ENCODE data around the gene TAS1R3. TPM values are rescaled to one million over a fixed set of nuclear protein-coding genes. Genes with fewer than 3 reads are reported as not detected.

TAS1R3 gene
- total and polyA plus RNA-seq, 2 donors (not counting 1 experiment from before 2014, with no cell fraction given) = 4.1 to 11.7 TPM

DNA sequence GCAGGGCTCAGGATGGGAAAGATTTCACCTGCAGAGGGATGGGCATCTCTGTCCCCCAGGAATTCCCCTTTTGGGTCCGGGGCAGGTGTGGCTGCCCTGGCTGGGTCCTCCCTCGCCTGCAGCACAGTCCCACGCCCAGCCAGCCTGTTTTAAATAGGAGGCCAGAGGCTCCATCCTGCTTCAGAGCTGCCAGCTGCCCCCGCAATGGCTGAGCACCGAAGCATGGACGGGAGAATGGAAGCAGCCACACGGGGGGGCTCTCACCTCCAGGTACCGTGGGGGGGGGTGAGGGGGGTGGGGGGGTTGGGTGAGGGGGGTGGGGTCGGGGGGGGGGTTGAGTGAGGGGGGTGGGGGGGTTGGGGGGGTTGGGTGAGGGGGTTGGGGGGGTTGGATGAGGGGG is 47.3 kb upstream of the TAS1R3 start:
- intact Hi-C loops (cut with micrococcal nuclease) = no loop called here
- H3K4me1 Mint-ChIP-seq = peaks cover 3% of the 10 kb centered on the region
- H3K27ac ChIP-seq (ENCODE audit: low read length in 2 of 2) = no peak overlapping the region
- no peaks in the 10 kb centered on the region for H3K9me3 ChIP-seq (ENCODE audit: control extremely low read depth in 1 of 3, control insufficient read depth in 2 of 3, insufficient read depth in 1 of 3, low read length in 2 of 3)
- no peaks in the 10 kb centered on the region for H3K36me3 ChIP-seq (replicated peaks in 1 of 2; ENCODE audit: control extremely low read depth in 1 of 2, control insufficient read depth in 1 of 2, extremely low read depth in 1 of 2, insufficient read depth in 2 of 2, low read length in 1 of 2)
- H2AFZ ChIP-seq (ENCODE audit: insufficient read depth, low read depth, low read length, poor library complexity, severe bottlenecking) = no peak overlapping the region
- WGBS (ENCODE audit: insufficient coverage) = 10% methylated on average over 3 of the region's 9 CpGs
- no peak overlapping the region for H3K27ac Mint-ChIP-seq
- H3K27me3 Mint-ChIP-seq = no peaks in the 10 kb centered on the region
- no peak for ATAC-seq (ENCODE audit: low read depth)
- CTCF ChIA-PET = interaction anchor here (1.8 kb wide), 1 partner anchor 8 kb away, joined by 3 read pairs; no protein-coding TSS in a partner anchor
- no peaks in the 10 kb centered on the region for H3K27me3 ChIP-seq (replicated peaks in 1 of 4; ENCODE audit: control extremely low read depth in 1 of 4, control insufficient read depth in 3 of 4, insufficient read depth in 4 of 4, low read length in 3 of 4)
- no peak overlapping the region for H3K4me3 ChIP-seq (ENCODE audit: control extremely low read depth in 1 of 5, extremely low read depth in 1 of 5, insufficient read depth in 1 of 5, low read depth in 2 of 5, low read length in 4 of 5)
- peaks cover 0 to 3% of the 10 kb centered on the region in 2 donors for H3K4me1 ChIP-seq (ENCODE audit: control insufficient read depth in 2 of 2, insufficient read depth in 2 of 2, low read length in 2 of 2)
- no peaks in the 10 kb centered on the region for H3K9me3 Mint-ChIP-seq (ENCODE audit: insufficient read depth)
- POLR2A ChIA-PET = no interaction called here
- H4K20me1 ChIP-seq (ENCODE audit: control insufficient read depth, insufficient read depth, low read length, poor library complexity, severe bottlenecking) = no peaks in the 10 kb centered on the region
- H3K9ac ChIP-seq (ENCODE audit: low read length) = no peak overlapping the region
- TF ChIP-seq EZH2 (IDR thresholded peaks at IDR 0.05; ENCODE audit: borderline replicate concordance, insufficient read depth, low read depth, low read length, poor library complexity, severe bottlenecking) = no peak
- TF ChIP-seq, protein P1, sequence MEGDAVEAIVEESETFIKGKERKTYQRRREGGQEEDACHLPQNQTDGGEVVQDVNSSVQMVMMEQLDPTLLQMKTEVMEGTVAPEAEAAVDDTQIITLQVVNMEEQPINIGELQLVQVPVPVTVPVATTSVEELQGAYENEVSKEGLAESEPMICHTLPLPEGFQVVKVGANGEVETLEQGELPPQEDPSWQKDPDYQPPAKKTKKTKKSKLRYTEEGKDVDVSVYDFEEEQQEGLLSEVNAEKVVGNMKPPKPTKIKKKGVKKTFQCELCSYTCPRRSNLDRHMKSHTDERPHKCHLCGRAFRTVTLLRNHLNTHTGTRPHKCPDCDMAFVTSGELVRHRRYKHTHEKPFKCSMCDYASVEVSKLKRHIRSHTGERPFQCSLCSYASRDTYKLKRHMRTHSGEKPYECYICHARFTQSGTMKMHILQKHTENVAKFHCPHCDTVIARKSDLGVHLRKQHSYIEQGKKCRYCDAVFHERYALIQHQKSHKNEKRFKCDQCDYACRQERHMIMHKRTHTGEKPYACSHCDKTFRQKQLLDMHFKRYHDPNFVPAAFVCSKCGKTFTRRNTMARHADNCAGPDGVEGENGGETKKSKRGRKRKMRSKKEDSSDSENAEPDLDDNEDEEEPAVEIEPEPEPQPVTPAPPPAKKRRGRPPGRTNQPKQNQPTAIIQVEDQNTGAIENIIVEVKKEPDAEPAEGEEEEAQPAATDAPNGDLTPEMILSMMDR (IDR thresholded peaks at IDR 0.05) = no peak
- H3K4me2 ChIP-seq (replicated peaks; ENCODE audit: low read depth, low read length, poor library complexity, severe bottlenecking) = no peak overlapping the region
- no peak overlapping the region for H3K4me3 Mint-ChIP-seq
- DNase-seq = no peak
- H3K79me2 ChIP-seq (ENCODE audit: control insufficient read depth, insufficient read depth, low read length) = no peaks in the 10 kb centered on the region

DNA sequence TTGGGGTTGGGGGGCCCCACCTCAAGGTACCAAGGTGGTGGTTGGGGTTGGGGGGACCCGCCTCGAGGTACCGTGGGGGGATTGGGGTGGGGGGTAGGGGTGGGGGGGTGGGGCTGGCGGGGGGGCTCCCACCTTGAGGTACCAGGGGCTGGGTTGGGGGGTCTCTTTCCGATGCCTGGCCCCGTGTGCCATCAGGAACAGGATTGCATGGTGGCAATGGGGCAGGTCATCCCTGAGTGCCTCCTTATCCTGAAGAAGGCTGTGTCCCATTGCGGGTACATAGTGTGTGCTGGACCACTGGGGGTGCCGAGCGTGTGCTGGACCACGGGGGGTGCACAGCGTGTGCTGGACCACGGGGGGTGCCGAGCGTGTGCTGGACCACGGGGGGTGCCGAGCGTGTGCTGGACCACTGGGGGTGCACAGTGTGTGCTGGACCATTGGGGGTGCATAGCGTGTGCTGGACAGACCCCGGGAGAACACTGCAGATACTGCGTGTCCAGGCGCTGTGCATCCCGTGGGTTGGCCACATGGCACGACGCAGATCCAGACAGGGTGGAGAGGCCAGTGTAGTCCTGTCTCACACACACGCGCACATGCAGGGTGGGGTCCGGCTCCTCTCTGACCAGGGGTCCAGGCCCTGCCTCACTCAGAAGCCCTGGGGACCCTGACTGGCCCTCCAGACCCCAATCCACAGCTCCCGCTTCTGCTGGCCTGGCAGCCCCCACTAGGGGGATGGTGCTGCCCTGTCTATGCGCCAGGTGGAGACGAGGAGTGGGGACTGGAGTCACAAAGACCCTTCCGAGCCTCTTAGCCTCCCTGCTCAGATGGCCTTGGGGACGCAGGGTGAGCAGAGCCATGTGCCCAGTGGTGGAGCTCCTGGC is 46.6 kb upstream of the TAS1R3 start:
- ATAC-seq (ENCODE audit: low read depth) = no peak
- no peaks in the 10 kb centered on the region for H3K36me3 ChIP-seq (replicated peaks in 1 of 2; ENCODE audit: control extremely low read depth in 1 of 2, control insufficient read depth in 1 of 2, extremely low read depth in 1 of 2, insufficient read depth in 2 of 2, low read length in 1 of 2)
- no peak overlapping the region for H3K4me3 Mint-ChIP-seq
- ChIA-PET POLR2A (no interaction called here), CTCF (no interaction called here)
- peaks cover 0 to 3% of the 10 kb centered on the region in 2 donors for H3K4me1 ChIP-seq (ENCODE audit: control insufficient read depth in 2 of 2, insufficient read depth in 2 of 2, low read length in 2 of 2)
- H2AFZ ChIP-seq (ENCODE audit: insufficient read depth, low read depth, low read length, poor library complexity, severe bottlenecking) = no peak overlapping the region
- H3K79me2 ChIP-seq (ENCODE audit: control insufficient read depth, insufficient read depth, low read length) = no peaks in the 10 kb centered on the region
- no peak overlapping the region for H3K27ac Mint-ChIP-seq
- H3K27me3 Mint-ChIP-seq = no peaks in the 10 kb centered on the region
- H3K4me2 ChIP-seq (replicated peaks; ENCODE audit: low read depth, low read length, poor library complexity, severe bottlenecking) = no peak overlapping the region
- H3K9me3 ChIP-seq (ENCODE audit: control extremely low read depth in 1 of 3, control insufficient read depth in 2 of 3, insufficient read depth in 1 of 3, low read length in 2 of 3) = no peaks in the 10 kb centered on the region
- no peaks in the 10 kb centered on the region for H3K27me3 ChIP-seq (replicated peaks in 1 of 4; ENCODE audit: control extremely low read depth in 1 of 4, control insufficient read depth in 3 of 4, insufficient read depth in 4 of 4, low read length in 3 of 4)
- no peak for DNase-seq
- no peak overlapping the region for H3K27ac ChIP-seq (ENCODE audit: low read length in 2 of 2)
- WGBS (ENCODE audit: insufficient coverage) = 92% methylated on average over 28 of the region's 32 CpGs
- H3K4me3 ChIP-seq (ENCODE audit: control extremely low read depth in 1 of 5, extremely low read depth in 1 of 5, insufficient read depth in 1 of 5, low read depth in 2 of 5, low read length in 4 of 5) = no peak overlapping the region
- H4K20me1 ChIP-seq (ENCODE audit: control insufficient read depth, insufficient read depth, low read length, poor library complexity, severe bottlenecking) = no peaks in the 10 kb centered on the region
- H3K9ac ChIP-seq (ENCODE audit: low read length) = no peak overlapping the region
- intact Hi-C loops (cut with micrococcal nuclease) = no loop called here
- peaks cover 3% of the 10 kb centered on the region for H3K4me1 Mint-ChIP-seq
- TF ChIP-seq, protein P1 (IDR thresholded peaks at IDR 0.05) = no peak
- TF ChIP-seq EZH2 (IDR thresholded peaks at IDR 0.05; ENCODE audit: borderline replicate concordance, insufficient read depth, low read depth, low read length, poor library complexity, severe bottlenecking) = no peak
- H3K9me3 Mint-ChIP-seq (ENCODE audit: insufficient read depth) = no peaks in the 10 kb centered on the region
